ENCODE measurements around the gene CRYBG2.

- TF ChIP-seq EZH2 (IDR thresholded peaks at IDR 0.05; ENCODE audit: low read depth, low read length, severe bottlenecking) = no peak
- TF ChIP-seq ZNF274 (IDR thresholded peaks at IDR 0.05; ENCODE audit: borderline replicate concordance, extremely low read depth, low read length) = no peak
- no peak for TF ChIP-seq POU5F1 (IDR thresholded peaks at IDR 0.05; ENCODE audit: low read depth, low read length)
- TF ChIP-seq CTCF (IDR thresholded peaks at IDR 0.05; ENCODE audit: control extremely low read depth in 1 of 3, insufficient read depth in 1 of 3, low read depth in 1 of 3, low read length in 3 of 3) = no peak
- TF ChIP-seq SIN3A (conservative IDR thresholded peaks at IDR 0.05 in 1 of 2, IDR thresholded peaks at IDR 0.05 in 1 of 2; ENCODE audit: low read depth in 1 of 2, low read length in 2 of 2) = peak; percentile 90 to 98
- peak in 1 of 2 experiments; percentile 55; a peak in 2 of 3 replicates for TF ChIP-seq POLR2A (IDR thresholded peaks at IDR 0.05; ENCODE audit: control extremely low read depth in 1 of 2, low read depth in 2 of 2, low read length in 2 of 2)
- TF ChIP-seq JUN (IDR thresholded peaks at IDR 0.05; ENCODE audit: low read depth, low read length) = no peak
- TF ChIP-seq TAF1 (IDR thresholded peaks at IDR 0.05; ENCODE audit: low read depth, low read length) = no peak
- no peak for TF ChIP-seq CTBP2 (IDR thresholded peaks at IDR 0.05; ENCODE audit: borderline replicate concordance, insufficient read depth, insufficient read length, low read length)
- TF ChIP-seq GABPA (IDR thresholded peaks at IDR 0.05; ENCODE audit: borderline replicate concordance, insufficient read depth, low read length) = no peak
- no peak for TF ChIP-seq EGR1 (IDR thresholded peaks at IDR 0.05; ENCODE audit: borderline replicate concordance, low read depth, low read length)
- TF ChIP-seq RAD21 (IDR thresholded peaks at IDR 0.05 in 1 of 2, conservative IDR thresholded peaks at IDR 0.05 in 1 of 2; ENCODE audit: low read depth in 2 of 2, low read length in 2 of 2) = no peak
- 0 out of 2 replicates have a peak, but pooled peaks have one; percentile 20 for TF ChIP-seq MAX (IDR thresholded peaks at IDR 0.05)
- no peak for TF ChIP-seq USF2 (IDR thresholded peaks at IDR 0.05; ENCODE audit: low read length)
Measured at GRCh38 chr1:26306290-26307229, 47.4 kb downstream of the CRYBG2 start, which contains the start of gene UBXN11.
